HCT116 (cell line): ENCODE measurements around the gene SUPT6H. TPM values are rescaled to one million over a fixed set of nuclear protein-coding genes. Genes with fewer than 3 reads are reported as not detected.

Source experiments
- ATAC-seq: fragments of 200-7000 bp; cut with Tn5 transposase; 2 replicates; pipeline ENCODE4 v1.9.1; 2020; ENCODE audit warnings: mild to moderate bottlenecking, moderate library complexity
- BruUV-seq: library from RNA; stranded (reverse); fragments of 400-500 nt; replicated peaks from 2 replicates; lab custom pipeline; 2021; lab: Mats Ljungman, UMichigan
- CTCF ChIA-PET: fragments of 300-600 bp; sonication (Branson Sonifier 250); formaldehyde crosslinking; loops from one replicate; lab custom pipeline; 2021; ENCODE audit warnings: antibody characterized with exemption; lab: Charles Lee
- POLR2A ChIA-PET: fragments of 300-600, 350-600 bp; sonication (Branson Sonifier 250); formaldehyde crosslinking; loops from one replicate; lab custom pipeline; 2021; ENCODE audit warnings: antibody characterized with exemption; lab: Charles Lee
- RAD21 ChIA-PET, 2 experiments: fragments of 300-600 bp; sonication (Branson Sonifier 250); formaldehyde crosslinking; loops; one replicate each; lab custom pipeline; 2023; ENCODE audit warnings: low total read pairs in 2 of 2; ENCODE audit not compliant: uncharacterized antibody in 2 of 2, unreplicated experiment in 2 of 2, low non-redundant PET in 1 of 2; lab: Charles Lee
- DNase-seq: peaks from one replicate; pipeline ENCODE4 v3.0.0-alpha.2; 2010; ENCODE audit warnings: low read depth, low spot score
- H2AFZ ChIP-seq: fragments of 200-600 bp; shearing (Covaris generic), sonication (generic); 2 replicates; pipeline ENCODE4 v1.6.1; 2017; ENCODE audit warnings: low read depth, mixed run types, mixed read lengths, antibody characterized with exemption, low read length; ENCODE audit not compliant: poor library complexity, severe bottlenecking
- H3K27ac ChIP-seq: 2 replicates; pipeline ENCODE4 v1.5.1; 2012; ENCODE audit warnings: low read depth, low read length
- H3K27me3 ChIP-seq: fragments of 200-600 bp; sonication (generic); 2 replicates; pipeline ENCODE4 v1.6.1; 2016; ENCODE audit warnings: mixed run types, low read length, mixed read lengths; ENCODE audit not compliant: insufficient read depth
- H3K36me3 ChIP-seq, 2 experiments: fragments of 200-500 bp in 1 of 2; fragments of 200-600 bp in 1 of 2; sonication (Bioruptor generic) in 1 of 2; sonication (generic) in 1 of 2; 2 replicates each; pipeline versions ENCODE4 v1.5.1 to v1.6.1; 2014 to 2016; ENCODE audit warnings: low read length in 2 of 2, inconsistent platforms in 1 of 2, mixed read lengths in 1 of 2, mixed run types in 1 of 2; ENCODE audit not compliant: insufficient read depth in 2 of 2, control insufficient read depth in 1 of 2
- H3K4me1 ChIP-seq, 2 experiments: fragments of 200-600 bp in 1 of 2; sonication (generic) in 1 of 2; 2 replicates each; pipeline versions ENCODE4 v1.5.1 to v1.6.1; 2012 to 2017; ENCODE audit warnings: low read length in 2 of 2, inconsistent platforms in 1 of 2, mild to moderate bottlenecking in 1 of 2, mixed read lengths in 1 of 2, mixed run types in 1 of 2, moderate library complexity in 1 of 2; ENCODE audit not compliant: insufficient read depth in 2 of 2, control insufficient read depth in 1 of 2
- H3K4me2 ChIP-seq: fragments of 200-600 bp; sonication (generic); 2 replicates; pipeline ENCODE4 v1.6.1; 2017; ENCODE audit warnings: mixed run types, low read length, mixed read lengths
- H3K4me3 ChIP-seq, 2 experiments: fragments of 200-600 bp in 1 of 2; sonication (generic) in 1 of 2; replicated peaks in 1 of 2; 2 replicates each; pipeline ENCODE4 v1.5.1; 2011 to 2016; ENCODE audit warnings: low read length in 2 of 2, control low read depth in 1 of 2, low read depth in 1 of 2, mild to moderate bottlenecking in 1 of 2, mixed read lengths in 1 of 2, mixed run types in 1 of 2
- H3K79me2 ChIP-seq: fragments of 200-600 bp; sonication (generic); 2 replicates; pipeline ENCODE4 v1.6.1; 2017; ENCODE audit warnings: mild to moderate bottlenecking, mixed run types, low read length, moderate library complexity, mixed read lengths; ENCODE audit not compliant: insufficient read depth
- H3K9ac ChIP-seq: fragments of 200-600 bp; sonication (generic); 2 replicates; pipeline ENCODE4 v1.6.1; 2016; ENCODE audit warnings: low read length, mixed read lengths
- H3K9me2 ChIP-seq: fragments of 200-600 bp; sonication (generic), shearing (Covaris generic); 2 replicates; pipeline ENCODE4 v1.6.1; 2017; ENCODE audit warnings: mixed run types, mild to moderate bottlenecking, moderate library complexity; ENCODE audit not compliant: insufficient read depth
- H3K9me3 ChIP-seq, 2 experiments: fragments of 200-500 bp in 1 of 2; fragments of 200-600 bp in 1 of 2; sonication (Bioruptor generic) in 1 of 2; sonication (generic) in 1 of 2; 2 replicates each; pipeline ENCODE4 v1.6.1; 2014 to 2017; ENCODE audit warnings: low read length in 2 of 2, mixed read lengths in 2 of 2, inconsistent platforms in 1 of 2, low read depth in 1 of 2, mild to moderate bottlenecking in 1 of 2, mixed run types in 1 of 2, moderate library complexity in 1 of 2; ENCODE audit not compliant: control insufficient read depth in 1 of 2, insufficient read depth in 1 of 2
- H4K20me1 ChIP-seq: fragments of 200-600 bp; sonication (generic), shearing (Covaris generic); 2 replicates; pipeline ENCODE4 v1.6.1; 2017; ENCODE audit warnings: mixed run types, mild to moderate bottlenecking, moderate library complexity; ENCODE audit not compliant: insufficient read depth
- CBX3 ChIP-seq: IDR thresholded peaks from 2 replicates; pipeline ENCODE4 v1.6.1; 2012; ENCODE audit warnings: low read depth
- CEBPB ChIP-seq: IDR thresholded peaks from 2 replicates; pipeline ENCODE4 v1.6.1; 2012; ENCODE audit warnings: low read depth
- CTCF ChIP-seq, 3 experiments: fragments of 200-600 bp in 1 of 3; sonication (generic) in 1 of 3; IDR thresholded peaks in 2 of 3; conservative IDR thresholded peaks in 1 of 3; 2 replicates each; pipeline ENCODE4 v1.5.1; 2012 to 2017; ENCODE audit warnings: low read depth in 2 of 3, low read length in 2 of 3, antibody characterized with exemption in 1 of 3, borderline replicate concordance in 1 of 3, control low read depth in 1 of 3, mild to moderate bottlenecking in 1 of 3, mixed read lengths in 1 of 3, mixed run types in 1 of 3, moderate library complexity in 1 of 3; ENCODE audit not compliant: insufficient read depth in 1 of 3
- EGR1 ChIP-seq: IDR thresholded peaks from 2 replicates; pipeline ENCODE4 v1.6.1; 2012; ENCODE audit warnings: low read depth
- ELF1 ChIP-seq: IDR thresholded peaks from 2 replicates; pipeline ENCODE4 v1.6.1; 2012; ENCODE audit warnings: low read depth, borderline replicate concordance
- EZH2phosphoT487 ChIP-seq: fragments of 200-600 bp; IDR thresholded peaks from 2 replicates; pipeline ENCODE4 v1.6.1; 2018; ENCODE audit warnings: antibody characterized with exemption, borderline replicate concordance
- JUND ChIP-seq: IDR thresholded peaks from 2 replicates; pipeline ENCODE4 v1.6.1; 2012
- POLR2A ChIP-seq: IDR thresholded peaks from 2 replicates; pipeline ENCODE4 v1.7.0; 2011; ENCODE audit warnings: borderline replicate concordance; ENCODE audit not compliant: insufficient read depth, insufficient read length; ENCODE audit errors: extremely low read depth
- POLR2AphosphoS5 ChIP-seq: IDR thresholded peaks from 2 replicates; pipeline ENCODE4 v1.6.1; 2011; ENCODE audit warnings: mild to moderate bottlenecking, low read depth, low read length, moderate library complexity
- RAD21 ChIP-seq: IDR thresholded peaks from 2 replicates; pipeline ENCODE4 v1.6.1; 2012; ENCODE audit warnings: low read depth, mild to moderate bottlenecking
- SIN3A ChIP-seq: IDR thresholded peaks from 2 replicates; pipeline ENCODE4 v1.6.1; 2012; ENCODE audit warnings: low read depth
- SP1 ChIP-seq: IDR thresholded peaks from 2 replicates; pipeline ENCODE4 v1.6.1; 2012; ENCODE audit warnings: low read depth
- SRF ChIP-seq: IDR thresholded peaks from 2 replicates; pipeline ENCODE4 v1.6.1; 2012; ENCODE audit warnings: low read depth
- TCF7L2 ChIP-seq: IDR thresholded peaks from 2 replicates; pipeline ENCODE4 v1.7.0; 2011; ENCODE audit warnings: borderline replicate concordance, inconsistent platforms; ENCODE audit not compliant: insufficient read depth, insufficient read length; ENCODE audit errors: extremely low read depth
- ZBTB33 ChIP-seq: IDR thresholded peaks from 2 replicates; pipeline ENCODE4 v1.6.1; 2011; ENCODE audit warnings: mild to moderate bottlenecking, low read length, moderate library complexity; ENCODE audit not compliant: insufficient replicate concordance; ENCODE audit errors: extremely low read depth
- ZFX ChIP-seq: fragments of 450-650 bp; IDR thresholded peaks from 2 replicates; pipeline ENCODE4 v1.6.1; 2017
- intact Hi-C: fragments of 100-400 bp; cut with micrococcal nuclease; formaldehyde crosslinking; loops from 2 replicates; pipeline ENCODE4 v1.10.0; 2022
- total RNA-seq: library from RNA; stranded (reverse); gene quantifications from one replicate; pipeline ENCODE4 v1.2.1, GENCODE V29; 2021; ENCODE audit not compliant: unreplicated experiment
- TF ChIP-seq, protein P1 (sequence below): IDR thresholded peaks from 2 replicates; pipeline ENCODE4 v1.6.1; 2012
- TF ChIP-seq, protein P2 (sequence below): IDR thresholded peaks from 2 replicates; pipeline ENCODE4 v1.6.1; 2012
- TF ChIP-seq, protein P3 (sequence below): IDR thresholded peaks from 2 replicates; pipeline ENCODE4 v1.6.1; 2012; ENCODE audit warnings: low read depth

The SUPT6H gene
- total RNA-seq, 1 experiment from 2014 or later = 62.1 TPM

DNA sequence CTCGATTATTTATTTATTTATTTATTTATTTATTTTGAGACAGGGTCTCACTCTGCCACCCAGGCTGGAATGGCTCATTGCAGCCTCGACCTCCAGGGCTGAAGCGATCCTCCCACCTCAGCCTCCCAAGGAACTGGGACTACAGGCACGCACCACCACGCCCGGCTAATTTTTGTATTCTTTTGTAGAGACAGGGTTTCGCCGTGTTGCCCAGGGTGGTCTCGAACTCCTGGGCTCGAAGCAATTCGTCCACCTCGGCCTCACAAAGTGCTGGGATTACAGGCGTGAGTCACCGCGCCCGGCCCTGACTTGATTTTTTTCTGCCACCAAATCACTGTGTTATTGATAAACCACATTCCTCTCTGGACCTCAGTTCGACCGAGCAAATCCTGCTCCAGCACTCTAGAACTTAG, 57.0 kb downstream of the SUPT6H start:
- no peak for TF ChIP-seq TCF7L2
- TF ChIP-seq CBX3 = no peak
- no peak for TF ChIP-seq EZH2phosphoT487
- TF ChIP-seq POLR2A = no peak
- TF ChIP-seq ZFX = no peak
- no peak for TF ChIP-seq ELF1
- TF ChIP-seq, protein P1, sequence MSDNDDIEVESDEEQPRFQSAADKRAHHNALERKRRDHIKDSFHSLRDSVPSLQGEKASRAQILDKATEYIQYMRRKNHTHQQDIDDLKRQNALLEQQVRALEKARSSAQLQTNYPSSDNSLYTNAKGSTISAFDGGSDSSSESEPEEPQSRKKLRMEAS = no peak
- no peak for TF ChIP-seq SRF
- no peak for TF ChIP-seq EGR1
- TF ChIP-seq, protein P2, sequence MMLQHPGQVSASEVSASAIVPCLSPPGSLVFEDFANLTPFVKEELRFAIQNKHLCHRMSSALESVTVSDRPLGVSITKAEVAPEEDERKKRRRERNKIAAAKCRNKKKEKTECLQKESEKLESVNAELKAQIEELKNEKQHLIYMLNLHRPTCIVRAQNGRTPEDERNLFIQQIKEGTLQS = no peak
- TF ChIP-seq RAD21 = no peak
- TF ChIP-seq, protein P3, sequence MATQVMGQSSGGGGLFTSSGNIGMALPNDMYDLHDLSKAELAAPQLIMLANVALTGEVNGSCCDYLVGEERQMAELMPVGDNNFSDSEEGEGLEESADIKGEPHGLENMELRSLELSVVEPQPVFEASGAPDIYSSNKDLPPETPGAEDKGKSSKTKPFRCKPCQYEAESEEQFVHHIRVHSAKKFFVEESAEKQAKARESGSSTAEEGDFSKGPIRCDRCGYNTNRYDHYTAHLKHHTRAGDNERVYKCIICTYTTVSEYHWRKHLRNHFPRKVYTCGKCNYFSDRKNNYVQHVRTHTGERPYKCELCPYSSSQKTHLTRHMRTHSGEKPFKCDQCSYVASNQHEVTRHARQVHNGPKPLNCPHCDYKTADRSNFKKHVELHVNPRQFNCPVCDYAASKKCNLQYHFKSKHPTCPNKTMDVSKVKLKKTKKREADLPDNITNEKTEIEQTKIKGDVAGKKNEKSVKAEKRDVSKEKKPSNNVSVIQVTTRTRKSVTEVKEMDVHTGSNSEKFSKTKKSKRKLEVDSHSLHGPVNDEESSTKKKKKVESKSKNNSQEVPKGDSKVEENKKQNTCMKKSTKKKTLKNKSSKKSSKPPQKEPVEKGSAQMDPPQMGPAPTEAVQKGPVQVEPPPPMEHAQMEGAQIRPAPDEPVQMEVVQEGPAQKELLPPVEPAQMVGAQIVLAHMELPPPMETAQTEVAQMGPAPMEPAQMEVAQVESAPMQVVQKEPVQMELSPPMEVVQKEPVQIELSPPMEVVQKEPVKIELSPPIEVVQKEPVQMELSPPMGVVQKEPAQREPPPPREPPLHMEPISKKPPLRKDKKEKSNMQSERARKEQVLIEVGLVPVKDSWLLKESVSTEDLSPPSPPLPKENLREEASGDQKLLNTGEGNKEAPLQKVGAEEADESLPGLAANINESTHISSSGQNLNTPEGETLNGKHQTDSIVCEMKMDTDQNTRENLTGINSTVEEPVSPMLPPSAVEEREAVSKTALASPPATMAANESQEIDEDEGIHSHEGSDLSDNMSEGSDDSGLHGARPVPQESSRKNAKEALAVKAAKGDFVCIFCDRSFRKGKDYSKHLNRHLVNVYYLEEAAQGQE = no peak
- no peak; the same call in 1 of the 2 replicates for TF ChIP-seq POLR2AphosphoS5
- no peak; the same call in 1 of the 2 replicates for TF ChIP-seq JUND
- TF ChIP-seq ZBTB33 = no peak
- no peak for TF ChIP-seq CEBPB
- TF ChIP-seq SP1 = no peak
- no peak for TF ChIP-seq CTCF (IDR thresholded peaks at IDR 0.05 in 2 of 3, conservative IDR thresholded peaks at IDR 0.05 in 1 of 3; ENCODE audit: borderline replicate concordance in 1 of 3, insufficient read depth in 1 of 3, low read depth in 2 of 3, low read length in 2 of 3)
- TF ChIP-seq SIN3A = no peak
- no peaks in the 10 kb centered on the region for H3K9me3 ChIP-seq
- DNase-seq (no peak), ATAC-seq (peak; percentile 30)
- no peak overlapping the region for H2AFZ ChIP-seq
- H3K27me3 ChIP-seq = no peaks in the 10 kb centered on the region
- H3K9ac ChIP-seq = peak overlapping the region; percentile 99
- ChIA-PET POLR2A (interaction anchor here (0.6 to 2.6 kb wide), 27 partner anchors 8 to 405 kb away, joined by 3 to 42 read pairs (median 5); partner anchors contain the start of genes FAM222B, NEK8, PHF12 and PIGS), RAD21 (no interaction called here), CTCF (interaction anchor here (0.7 to 1.3 kb wide), 9 partner anchors 8 to 398 kb away, joined by 3 to 13 read pairs (median 4); partner anchors contain the start of genes BLTP2, NEK8, PHF12 and PROCA1)
- peaks cover 11% of the 10 kb centered on the region; the same call in 1 of the 2 replicates for H4K20me1 ChIP-seq
- peak overlapping the region; percentile 89 for H3K27ac ChIP-seq
- intact Hi-C loops = loop anchor here (2.0 kb wide), 1 partner anchor 234 kb away; no protein-coding TSS in a partner anchor
- peak overlapping the region; percentile 77 for H3K4me2 ChIP-seq
- peaks cover 43% of the 10 kb centered on the region for H3K79me2 ChIP-seq
- H3K4me1 ChIP-seq = peaks cover 33 to 45% of the 10 kb centered on the region in 2 experiments
- peaks cover 22 to 36% of the 10 kb centered on the region in 2 experiments; a peak in 3 of 4 replicates for H3K36me3 ChIP-seq
- no peaks in the 10 kb centered on the region for H3K9me2 ChIP-seq
- peak overlapping the region; percentile 98 to 99 for H3K4me3 ChIP-seq
- TSS peak; percentile 27 for BruUV-seq
